Mononuclear cell (primary cell): Measurements from ENCODE around the gene LILRB5. TPM values are rescaled to one million over a fixed set of nuclear protein-coding genes. Genes with fewer than 3 reads are reported as not detected.
"Not testable (repeated sequence)": the region's sequence is repeated elsewhere in the genome, so short reads cannot be mapped to it uniquely, and the experiment has no call there.

Experiments
- H3K27me3 ChIP-seq: 2 replicates; pipeline ENCODE4 v1.6.0; 2011; ENCODE audit warnings: low read length, control low read depth; ENCODE audit not compliant: insufficient read depth
- H3K4me1 ChIP-seq: 2 replicates; pipeline ENCODE4 v1.5.1; 2011; ENCODE audit warnings: mild to moderate bottlenecking, low read length, control low read depth; ENCODE audit not compliant: insufficient read depth
- H3K4me3 ChIP-seq: 2 replicates; pipeline ENCODE4 v1.5.1; 2011; ENCODE audit warnings: mild to moderate bottlenecking, low read length, moderate library complexity
- H3K9me3 ChIP-seq: 2 replicates; pipeline ENCODE4 v1.5.1; 2011; ENCODE audit warnings: low read depth, mild to moderate bottlenecking, control low read depth, low read length
- total RNA-seq: library from RNA; depleted of rRNA; stranded (reverse); fragments of >200 nt; gene quantifications from one replicate; pipeline ENCODE4 v1.2.3, GENCODE V29; 2012

The LILRB5 gene
- total RNA-seq, 1 donor: 0.10 TPM

GRCh38 chr19:54256250-54257115 lies 590 bp downstream of the LILRB5 start:
- Histone ChIP-seq H3K4me3 (no peak overlapping the region), H3K27me3 (no peaks in the 10 kb centered on the region), H3K4me1 (peaks cover 6% of the 10 kb centered on the region), H3K9me3 (no peaks in the 10 kb centered on the region)

GRCh38 chr19:54255105-54255775 lies 1.8 kb downstream of the LILRB5 start:
- H3K27me3 ChIP-seq: no peaks in the 10 kb centered on the region
- peaks cover 6% of the 10 kb centered on the region for H3K4me1 ChIP-seq
- no peak overlapping the region for H3K4me3 ChIP-seq
- no peaks in the 10 kb centered on the region for H3K9me3 ChIP-seq

- Histone ChIP-seq H3K9me3 (no peaks in the 10 kb centered on the region), H3K27me3 (no peaks in the 10 kb centered on the region), H3K4me1 (peaks cover 6% of the 10 kb centered on the region), H3K4me3 (no peak overlapping the region)
Observed at GRCh38 chr19:54254195-54254906, 2.7 kb downstream of the LILRB5 start.

GRCh38 chr19:54253331-54254194 lies 3.5 kb downstream of the LILRB5 start:
- Histone ChIP-seq H3K4me3 (no peak overlapping the region), H3K9me3 (no peaks in the 10 kb centered on the region), H3K4me1 (peaks cover 11% of the 10 kb centered on the region), H3K27me3 (no peaks in the 10 kb centered on the region)

- H3K4me3 ChIP-seq: no peak overlapping the region
- H3K9me3 ChIP-seq: no peaks in the 10 kb centered on the region
- H3K27me3 ChIP-seq: no peaks in the 10 kb centered on the region
- peaks cover 18% of the 10 kb centered on the region for H3K4me1 ChIP-seq
Observed at GRCh38 chr19:54252845-54253244, 4.2 kb downstream of the LILRB5 start.

GRCh38 chr19:54252243-54252642 lies 4.8 kb downstream of the LILRB5 start:
- Histone ChIP-seq H3K4me1 (peaks cover 24% of the 10 kb centered on the region), H3K4me3 (no peak overlapping the region), H3K9me3 (no peaks in the 10 kb centered on the region), H3K27me3 (no peaks in the 10 kb centered on the region)

GRCh38 chr19:54248016-54248601 lies 9.0 kb downstream of the LILRB5 start:
- H3K27me3 ChIP-seq: no peaks in the 10 kb centered on the region
- H3K4me3 ChIP-seq: no peak overlapping the region
- peaks cover 32% of the 10 kb centered on the region for H3K4me1 ChIP-seq
- no peaks in the 10 kb centered on the region for H3K9me3 ChIP-seq

- Histone ChIP-seq H3K4me1 (peaks cover 32% of the 10 kb centered on the region), H3K9me3 (no peaks in the 10 kb centered on the region), H3K27me3 (no peaks in the 10 kb centered on the region), H3K4me3 (no peak overlapping the region)
Observed at GRCh38 chr19:54247106-54247930, 9.8 kb downstream of the LILRB5 start.

- Histone ChIP-seq H3K27me3 (no peaks in the 10 kb centered on the region), H3K4me3 (no peak overlapping the region), H3K4me1 (peaks cover 32% of the 10 kb centered on the region), H3K9me3 (no peaks in the 10 kb centered on the region)
Observed at GRCh38 chr19:54245936-54246335, 11.1 kb downstream of the LILRB5 start.

GRCh38 chr19:54243809-54244208 lies 13.3 kb downstream of the LILRB5 start:
- H3K27me3 ChIP-seq, H3K9me3 ChIP-seq, H3K4me3 ChIP-seq: not testable (repeated sequence)
- peaks cover 37% of the 10 kb centered on the region for H3K4me1 ChIP-seq

GRCh38 chr19:54242646-54243045 lies 14.4 kb downstream of the LILRB5 start, which contains the start of gene LILRA6:
Gene LILRA6 (minus strand): TSS chr19:54242790.
- peaks cover 26% of the 10 kb centered on the region for H3K4me1 ChIP-seq
- H3K27me3 ChIP-seq, H3K9me3 ChIP-seq, H3K4me3 ChIP-seq: not testable (repeated sequence)

GRCh38 chr19:54242234-54242633 lies 14.8 kb downstream of the LILRB5 start:
- peaks cover 22% of the 10 kb centered on the region for H3K4me1 ChIP-seq
- not testable (repeated sequence) for H3K9me3 ChIP-seq, H3K27me3 ChIP-seq, H3K4me3 ChIP-seq

- not testable (repeated sequence) for H3K27me3 ChIP-seq
Observed at GRCh38 chr19:54240372-54241336, 16.4 kb downstream of the LILRB5 start.

More at GRCh38 chr19:54240372-54241336, 16.4 kb downstream of the LILRB5 start:
- H3K4me3 ChIP-seq, H3K9me3 ChIP-seq: not testable (repeated sequence)
- H3K4me1 ChIP-seq: peaks cover 11% of the 10 kb centered on the region
